Measurements from ENCODE around the gene FAR1. TPM values are rescaled to one million over a fixed set of nuclear protein-coding genes. Genes with fewer than 3 reads are reported as not detected.
"Not testable (repeated sequence)": the region's sequence is repeated elsewhere in the genome, so short reads cannot be mapped to it uniquely, and the experiment has no call there.

The FAR1 gene
- polyA plus RNA-seq, 3 donors, result 47.2 to 77.0 (median 52.6) TPM

GRCh38 chr11:13628634-13629033 is 39.8 kb upstream of the FAR1 start:
- H3K27ac Mint-ChIP-seq; H3K27me3 Mint-ChIP-seq (ENCODE audit: low read depth in 3 of 3): not testable (repeated sequence)
- WGBS (ENCODE audit: insufficient coverage), result 88% methylated on average over 8 of the region's 8 CpGs

GRCh38 chr11:13629779-13630178 is 38.7 kb upstream of the FAR1 start:
- Mint-ChIP-seq H3K4me3 (no peak overlapping the region), H3K4me1 (peaks cover 3% of the 10 kb centered on the region), H3K9me3 (peaks cover 10 to 26% (median 15%) of the 10 kb centered on the region in 7 donors), H3K36me3 (no peaks in the 10 kb centered on the region), H3K27me3 (ENCODE audit: low read depth in 3 of 3) (peaks cover 1 to 4% (median 4%) of the 10 kb centered on the region in 3 donors), H3K27ac (no peak overlapping the region)
- H3K9ac ChIP-seq (ENCODE audit: insufficient read depth, low read length, poor library complexity, severe bottlenecking), result no peak overlapping the region
- H2AFZ ChIP-seq (ENCODE audit: insufficient read depth, low read depth, low read length, poor library complexity, severe bottlenecking), result no peak overlapping the region
- H3K36me3 ChIP-seq (replicated peaks in 1 of 2; ENCODE audit: control insufficient read depth in 1 of 2, insufficient read depth in 2 of 2, low read length in 2 of 2), result no peaks in the 10 kb centered on the region
- WGBS (ENCODE audit: insufficient coverage), result no CpG with 5 or more reads among the region's 1 CpG
- DNase-seq, result no peak
- H3K27me3 ChIP-seq (ENCODE audit: control insufficient read depth in 2 of 2, insufficient read depth in 2 of 2, low read length in 2 of 2), result peaks cover 0 to 2% of the 10 kb centered on the region in 2 donors
- H3K4me3 ChIP-seq (replicated peaks in 1 of 3; ENCODE audit: low read depth in 2 of 3, low read length in 3 of 3), result no peak overlapping the region
- no peak for TF ChIP-seq CTCF (IDR thresholded peaks at IDR 0.05)
- no peak overlapping the region for H3K4me2 ChIP-seq (replicated peaks; ENCODE audit: extremely low read depth, low read length, poor library complexity, severe bottlenecking)
- H3K27ac ChIP-seq (ENCODE audit: low read depth in 1 of 2, low read length in 2 of 2), result no peak overlapping the region
- peaks cover 0 to 8% of the 10 kb centered on the region in 2 donors for H3K9me3 ChIP-seq (replicated peaks in 1 of 2; ENCODE audit: control insufficient read depth in 1 of 2, insufficient read depth in 1 of 2, low read length in 2 of 2)
- H3K79me2 ChIP-seq (ENCODE audit: insufficient read depth, low read length), result no peaks in the 10 kb centered on the region
- no peaks in the 10 kb centered on the region for H4K20me1 ChIP-seq (ENCODE audit: insufficient read depth, low read length)
- intact Hi-C loops (cut with micrococcal nuclease), result no loop called here
- peaks cover 2 to 5% of the 10 kb centered on the region in 2 donors for H3K4me1 ChIP-seq (ENCODE audit: control insufficient read depth in 1 of 2, insufficient read depth in 2 of 2, low read length in 2 of 2)

More at GRCh38 chr11:13628634-13629033, 39.8 kb upstream of the FAR1 start:
- H4K20me1 ChIP-seq (ENCODE audit: insufficient read depth, low read length); H3K9ac ChIP-seq (ENCODE audit: insufficient read depth, low read length, poor library complexity, severe bottlenecking); H3K4me1 Mint-ChIP-seq; H3K27ac ChIP-seq (ENCODE audit: low read depth in 1 of 2, low read length in 2 of 2); H3K4me3 Mint-ChIP-seq; H3K4me1 ChIP-seq (ENCODE audit: control insufficient read depth in 1 of 2, insufficient read depth in 2 of 2, low read length in 2 of 2); H3K27me3 ChIP-seq (ENCODE audit: control insufficient read depth in 2 of 2, insufficient read depth in 2 of 2, low read length in 2 of 2); intact Hi-C loops (cut with micrococcal nuclease); H3K9me3 ChIP-seq (replicated peaks in 1 of 2; ENCODE audit: control insufficient read depth in 1 of 2, insufficient read depth in 1 of 2, low read length in 2 of 2); DNase-seq; H3K4me2 ChIP-seq (replicated peaks; ENCODE audit: extremely low read depth, low read length, poor library complexity, severe bottlenecking); H3K4me3 ChIP-seq (replicated peaks in 1 of 3; ENCODE audit: low read depth in 2 of 3, low read length in 3 of 3); H2AFZ ChIP-seq (ENCODE audit: insufficient read depth, low read depth, low read length, poor library complexity, severe bottlenecking); H3K36me3 Mint-ChIP-seq; H3K36me3 ChIP-seq (replicated peaks in 1 of 2; ENCODE audit: control insufficient read depth in 1 of 2, insufficient read depth in 2 of 2, low read length in 2 of 2); H3K79me2 ChIP-seq (ENCODE audit: insufficient read depth, low read length): not testable (repeated sequence)
- peaks cover 10 to 30% (median 19%) of the 10 kb centered on the region in 7 donors for H3K9me3 Mint-ChIP-seq

Data from CD14-positive monocyte (primary cell).